ENCODE measurements around the gene HOXC13. TPM values are rescaled to one million over a fixed set of nuclear protein-coding genes. Genes with fewer than 3 reads are reported as not detected.

Gene HOXC13, protein sequence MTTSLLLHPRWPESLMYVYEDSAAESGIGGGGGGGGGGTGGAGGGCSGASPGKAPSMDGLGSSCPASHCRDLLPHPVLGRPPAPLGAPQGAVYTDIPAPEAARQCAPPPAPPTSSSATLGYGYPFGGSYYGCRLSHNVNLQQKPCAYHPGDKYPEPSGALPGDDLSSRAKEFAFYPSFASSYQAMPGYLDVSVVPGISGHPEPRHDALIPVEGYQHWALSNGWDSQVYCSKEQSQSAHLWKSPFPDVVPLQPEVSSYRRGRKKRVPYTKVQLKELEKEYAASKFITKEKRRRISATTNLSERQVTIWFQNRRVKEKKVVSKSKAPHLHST
- total RNA-seq = not detected
- long read RNA-seq = 0 reads

GRCh38 chr12:53938326-53939140, at the start of gene HOXC13:
Gene HOXC13, plus strand, starts transcription at chr12:53938831. Its CDS starts 76 bp downstream, at chr12:53938907.
- Histone ChIP-seq H3K4me3 (no peak within 1 kb of the TSS), H3K27me3 (ENCODE audit: low read depth) (peaks cover 99% of the 10 kb centered on the region), H3K36me3 (no peaks in the 10 kb centered on the region), H3K9me3 (no peaks in the 10 kb centered on the region), H3K4me1 (no peaks in the 10 kb centered on the region), H3K27ac (no peak within 1 kb of the TSS)
- intact Hi-C loops (cut with DNase I) = no loop called here
- ATAC-seq = peak; percentile 28 to 50
- DNase-seq = no peak
- no peak for TF ChIP-seq CTCF (IDR thresholded peaks at IDR 0.05)

- Histone ChIP-seq H3K9me3 (no peaks in the 10 kb centered on the region), H3K4me1 (no peaks in the 10 kb centered on the region), H3K36me3 (no peaks in the 10 kb centered on the region), H3K27me3 (ENCODE audit: low read depth) (peaks cover 33% of the 10 kb centered on the region), H3K4me3 (no peak overlapping the region), H3K27ac (no peak overlapping the region)
- DNase-seq (no peak), ATAC-seq (no peak)
- TF ChIP-seq CTCF (IDR thresholded peaks at IDR 0.05) = no peak
- intact Hi-C loops (cut with DNase I) = no loop called here
Observed at GRCh38 chr12:53890081-53890480, 48.5 kb upstream of the HOXC13 start.

- intact Hi-C loops (cut with DNase I) = no loop called here
- Histone ChIP-seq H3K4me3 (no peak overlapping the region), H3K36me3 (no peaks in the 10 kb centered on the region), H3K9me3 (no peaks in the 10 kb centered on the region), H3K27ac (no peak overlapping the region), H3K27me3 (ENCODE audit: low read depth) (peaks cover 40% of the 10 kb centered on the region), H3K4me1 (no peaks in the 10 kb centered on the region)
- ATAC-seq (no peak), DNase-seq (no peak)
- no peak for TF ChIP-seq CTCF (IDR thresholded peaks at IDR 0.05)
Observed at GRCh38 chr12:53892762-53893395, 45.8 kb upstream of the HOXC13 start.

DNA sequence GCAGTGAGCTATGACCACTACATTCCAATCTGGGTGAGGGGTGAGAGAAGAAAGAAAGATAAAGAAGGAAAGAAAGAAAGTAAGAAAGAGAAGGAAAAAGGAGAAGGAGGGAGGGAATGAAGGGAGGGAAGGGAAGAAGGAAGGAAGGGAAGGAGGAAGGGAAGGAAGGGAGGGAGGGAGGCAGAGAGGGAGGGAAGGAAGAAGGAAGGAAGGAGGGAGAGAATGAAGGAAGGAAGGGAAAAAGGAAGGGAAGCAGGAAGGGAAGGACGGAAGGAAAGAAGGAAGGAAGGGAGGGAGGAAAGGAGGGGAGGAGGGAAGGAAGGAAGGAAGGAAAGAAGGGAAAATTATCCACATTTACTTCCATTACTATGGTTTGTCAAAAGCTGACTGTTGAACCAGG, 39.4 kb upstream of the HOXC13 start:
- no peak for DNase-seq
- H3K36me3 ChIP-seq = no peaks in the 10 kb centered on the region
- no peak for ATAC-seq
- H3K27ac ChIP-seq = no peak overlapping the region
- H3K4me3 ChIP-seq = no peak overlapping the region
- H3K4me1 ChIP-seq = no peaks in the 10 kb centered on the region
- H3K9me3 ChIP-seq = no peaks in the 10 kb centered on the region
- intact Hi-C loops (cut with DNase I) = no loop called here
- no peak for TF ChIP-seq CTCF (IDR thresholded peaks at IDR 0.05)
- H3K27me3 ChIP-seq (ENCODE audit: low read depth) = peaks cover 39% of the 10 kb centered on the region

DNA sequence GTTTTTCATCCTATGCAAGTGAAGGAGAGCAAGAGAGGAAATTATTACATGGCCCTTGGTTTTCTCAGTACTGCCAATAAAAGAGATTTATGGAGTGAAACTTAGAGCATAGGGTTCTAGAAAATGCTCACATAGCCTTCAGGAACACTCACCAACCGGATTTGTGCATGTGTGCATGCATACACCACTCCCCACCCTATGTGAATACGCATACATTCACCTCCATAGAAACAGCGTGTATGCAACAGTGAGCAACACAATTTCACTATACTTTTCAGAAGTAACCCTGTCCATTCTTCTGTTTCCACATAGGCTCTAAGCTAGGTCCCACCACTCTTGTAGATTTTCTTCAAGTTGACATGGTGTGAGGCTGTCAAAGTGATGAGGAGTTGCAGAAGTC, 31.5 kb upstream of the HOXC13 start:
- Histone ChIP-seq H3K27me3 (ENCODE audit: low read depth) (peaks cover 31% of the 10 kb centered on the region), H3K9me3 (no peaks in the 10 kb centered on the region), H3K27ac (no peak overlapping the region), H3K4me1 (no peaks in the 10 kb centered on the region), H3K4me3 (no peak overlapping the region), H3K36me3 (no peaks in the 10 kb centered on the region)
- intact Hi-C loops (cut with DNase I) = no loop called here
- ATAC-seq = no peak
- no peak for DNase-seq
- no peak for TF ChIP-seq CTCF (IDR thresholded peaks at IDR 0.05)

Data from lower lobe of right lung (tissue), 2 donors.